ENCODE data around the gene BCLAF1. TPM values are rescaled to one million over a fixed set of nuclear protein-coding genes. Genes with fewer than 3 reads are reported as not detected.

Gene BCLAF1
- total and polyA plus RNA-seq, 2 of the 8 experiments (the other 6 are each of a cell fraction or from before 2014, with no cell fraction given), result 30.5 to 230 TPM

GRCh38 chr6:136249811-136250685, 39.6 kb downstream of the BCLAF1 start, which contains the start of gene MTFR2 (continued):
- TF ChIP-seq, protein P1, sequence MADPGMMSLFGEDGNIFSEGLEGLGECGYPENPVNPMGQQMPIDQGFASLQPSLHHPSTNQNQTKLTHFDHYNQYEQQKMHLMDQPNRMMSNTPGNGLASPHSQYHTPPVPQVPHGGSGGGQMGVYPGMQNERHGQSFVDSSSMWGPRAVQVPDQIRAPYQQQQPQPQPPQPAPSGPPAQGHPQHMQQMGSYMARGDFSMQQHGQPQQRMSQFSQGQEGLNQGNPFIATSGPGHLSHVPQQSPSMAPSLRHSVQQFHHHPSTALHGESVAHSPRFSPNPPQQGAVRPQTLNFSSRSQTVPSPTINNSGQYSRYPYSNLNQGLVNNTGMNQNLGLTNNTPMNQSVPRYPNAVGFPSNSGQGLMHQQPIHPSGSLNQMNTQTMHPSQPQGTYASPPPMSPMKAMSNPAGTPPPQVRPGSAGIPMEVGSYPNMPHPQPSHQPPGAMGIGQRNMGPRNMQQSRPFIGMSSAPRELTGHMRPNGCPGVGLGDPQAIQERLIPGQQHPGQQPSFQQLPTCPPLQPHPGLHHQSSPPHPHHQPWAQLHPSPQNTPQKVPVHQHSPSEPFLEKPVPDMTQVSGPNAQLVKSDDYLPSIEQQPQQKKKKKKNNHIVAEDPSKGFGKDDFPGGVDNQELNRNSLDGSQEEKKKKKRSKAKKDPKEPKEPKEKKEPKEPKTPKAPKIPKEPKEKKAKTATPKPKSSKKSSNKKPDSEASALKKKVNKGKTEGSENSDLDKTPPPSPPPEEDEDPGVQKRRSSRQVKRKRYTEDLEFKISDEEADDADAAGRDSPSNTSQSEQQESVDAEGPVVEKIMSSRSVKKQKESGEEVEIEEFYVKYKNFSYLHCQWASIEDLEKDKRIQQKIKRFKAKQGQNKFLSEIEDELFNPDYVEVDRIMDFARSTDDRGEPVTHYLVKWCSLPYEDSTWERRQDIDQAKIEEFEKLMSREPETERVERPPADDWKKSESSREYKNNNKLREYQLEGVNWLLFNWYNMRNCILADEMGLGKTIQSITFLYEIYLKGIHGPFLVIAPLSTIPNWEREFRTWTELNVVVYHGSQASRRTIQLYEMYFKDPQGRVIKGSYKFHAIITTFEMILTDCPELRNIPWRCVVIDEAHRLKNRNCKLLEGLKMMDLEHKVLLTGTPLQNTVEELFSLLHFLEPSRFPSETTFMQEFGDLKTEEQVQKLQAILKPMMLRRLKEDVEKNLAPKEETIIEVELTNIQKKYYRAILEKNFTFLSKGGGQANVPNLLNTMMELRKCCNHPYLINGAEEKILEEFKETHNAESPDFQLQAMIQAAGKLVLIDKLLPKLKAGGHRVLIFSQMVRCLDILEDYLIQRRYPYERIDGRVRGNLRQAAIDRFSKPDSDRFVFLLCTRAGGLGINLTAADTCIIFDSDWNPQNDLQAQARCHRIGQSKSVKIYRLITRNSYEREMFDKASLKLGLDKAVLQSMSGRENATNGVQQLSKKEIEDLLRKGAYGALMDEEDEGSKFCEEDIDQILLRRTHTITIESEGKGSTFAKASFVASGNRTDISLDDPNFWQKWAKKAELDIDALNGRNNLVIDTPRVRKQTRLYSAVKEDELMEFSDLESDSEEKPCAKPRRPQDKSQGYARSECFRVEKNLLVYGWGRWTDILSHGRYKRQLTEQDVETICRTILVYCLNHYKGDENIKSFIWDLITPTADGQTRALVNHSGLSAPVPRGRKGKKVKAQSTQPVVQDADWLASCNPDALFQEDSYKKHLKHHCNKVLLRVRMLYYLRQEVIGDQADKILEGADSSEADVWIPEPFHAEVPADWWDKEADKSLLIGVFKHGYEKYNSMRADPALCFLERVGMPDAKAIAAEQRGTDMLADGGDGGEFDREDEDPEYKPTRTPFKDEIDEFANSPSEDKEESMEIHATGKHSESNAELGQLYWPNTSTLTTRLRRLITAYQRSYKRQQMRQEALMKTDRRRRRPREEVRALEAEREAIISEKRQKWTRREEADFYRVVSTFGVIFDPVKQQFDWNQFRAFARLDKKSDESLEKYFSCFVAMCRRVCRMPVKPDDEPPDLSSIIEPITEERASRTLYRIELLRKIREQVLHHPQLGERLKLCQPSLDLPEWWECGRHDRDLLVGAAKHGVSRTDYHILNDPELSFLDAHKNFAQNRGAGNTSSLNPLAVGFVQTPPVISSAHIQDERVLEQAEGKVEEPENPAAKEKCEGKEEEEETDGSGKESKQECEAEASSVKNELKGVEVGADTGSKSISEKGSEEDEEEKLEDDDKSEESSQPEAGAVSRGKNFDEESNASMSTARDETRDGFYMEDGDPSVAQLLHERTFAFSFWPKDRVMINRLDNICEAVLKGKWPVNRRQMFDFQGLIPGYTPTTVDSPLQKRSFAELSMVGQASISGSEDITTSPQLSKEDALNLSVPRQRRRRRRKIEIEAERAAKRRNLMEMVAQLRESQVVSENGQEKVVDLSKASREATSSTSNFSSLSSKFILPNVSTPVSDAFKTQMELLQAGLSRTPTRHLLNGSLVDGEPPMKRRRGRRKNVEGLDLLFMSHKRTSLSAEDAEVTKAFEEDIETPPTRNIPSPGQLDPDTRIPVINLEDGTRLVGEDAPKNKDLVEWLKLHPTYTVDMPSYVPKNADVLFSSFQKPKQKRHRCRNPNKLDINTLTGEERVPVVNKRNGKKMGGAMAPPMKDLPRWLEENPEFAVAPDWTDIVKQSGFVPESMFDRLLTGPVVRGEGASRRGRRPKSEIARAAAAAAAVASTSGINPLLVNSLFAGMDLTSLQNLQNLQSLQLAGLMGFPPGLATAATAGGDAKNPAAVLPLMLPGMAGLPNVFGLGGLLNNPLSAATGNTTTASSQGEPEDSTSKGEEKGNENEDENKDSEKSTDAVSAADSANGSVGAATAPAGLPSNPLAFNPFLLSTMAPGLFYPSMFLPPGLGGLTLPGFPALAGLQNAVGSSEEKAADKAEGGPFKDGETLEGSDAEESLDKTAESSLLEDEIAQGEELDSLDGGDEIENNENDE (IDR thresholded peaks at IDR 0.05; ENCODE audit: insufficient replicate concordance, low read length), result no peak
- no peak for TF ChIP-seq CHD1 (IDR thresholded peaks at IDR 0.05; ENCODE audit: low read depth, low read length)
- TF ChIP-seq TAF1 (IDR thresholded peaks at IDR 0.05; ENCODE audit: low read depth, low read length), result peak; percentile 74
- TF ChIP-seq ATF3 (IDR thresholded peaks at IDR 0.05; ENCODE audit: insufficient read depth, low read depth, low read length), result no peak; the same call in 1 of the 2 replicates
- 0 out of 2 replicates have a peak, but pooled peaks have one; percentile 39 for TF ChIP-seq YY1 (IDR thresholded peaks at IDR 0.05; ENCODE audit: low read depth, low read length)
- TF ChIP-seq EZH2 (IDR thresholded peaks at IDR 0.05; ENCODE audit: low read depth, low read length, severe bottlenecking), result no peak
- no peak for TF ChIP-seq NANOG (IDR thresholded peaks at IDR 0.05; ENCODE audit: insufficient read depth, low read depth, low read length, poor library complexity, severe bottlenecking)
- TF ChIP-seq CREB1 (IDR thresholded peaks at IDR 0.05), result peak; percentile 97
- TF ChIP-seq PHF8 (conservative IDR thresholded peaks at IDR 0.05; ENCODE audit: low read depth, low read length), result peak; percentile 50

Data from H1 (cell line).